ENCODE results near the gene WDFY4. TPM values are rescaled to one million over a fixed set of nuclear protein-coding genes. Genes with fewer than 3 reads are reported as not detected.

WDFY4 gene
- total and polyA plus RNA-seq, 2 of the 4 experiments (the other 2 are of a cell fraction) = not detected

- no peak for TF ChIP-seq CEBPB (IDR thresholded peaks at IDR 0.05; ENCODE audit: low read depth, low read length)
Observed at GRCh38 chr10:48670978-48671913, 13.4 kb upstream of the WDFY4 start (continued).

- Histone ChIP-seq H3K56ac (ENCODE audit: extremely low read depth, insufficient read depth, low read length) (no peak overlapping the region), H4K5ac (ENCODE audit: low read depth, low read length) (no peak overlapping the region), H3K9me3 (ENCODE audit: control insufficient read depth, insufficient read depth, low read length) (no peaks in the 10 kb centered on the region), H3K9me1 (ENCODE audit: insufficient read depth, low read length) (no peaks in the 10 kb centered on the region), H2AFZ (replicated peaks; ENCODE audit: low read length, poor library complexity) (no peak overlapping the region), H3K18ac (ENCODE audit: low read depth, low read length) (no peak overlapping the region), H3K79me1 (ENCODE audit: low read depth in 1 of 2, low read length in 2 of 2) (no peaks in the 10 kb centered on the region), H3K9ac (ENCODE audit: low read depth, low read length) (no peak overlapping the region), H4K91ac (ENCODE audit: insufficient read depth, low read depth, low read length) (no peak overlapping the region), H3K27me3 (ENCODE audit: control insufficient read depth, insufficient read depth, low read length) (peaks cover 14% of the 10 kb centered on the region), H2AK9ac (replicated peaks; ENCODE audit: low read depth, low read length, poor library complexity) (no peak overlapping the region), H4K8ac (ENCODE audit: low read depth in 2 of 2, low read length in 2 of 2) (no peak overlapping the region), H3K27ac (ENCODE audit: insufficient read depth, low read length) (no peak overlapping the region), H2BK20ac (ENCODE audit: low read depth, low read length) (no peak overlapping the region), H3K4ac (ENCODE audit: low read depth, low read length) (no peak overlapping the region), H3K36me3 (ENCODE audit: control insufficient read depth, insufficient read depth, low read length) (no peaks in the 10 kb centered on the region), H4K20me1 (ENCODE audit: insufficient read depth, low read length) (no peaks in the 10 kb centered on the region), H2AK5ac (ENCODE audit: low read depth, low read length) (no peak overlapping the region), H2BK5ac (ENCODE audit: low read depth, low read length, poor library complexity, severe bottlenecking) (no peak overlapping the region), H3K14ac (replicated peaks; ENCODE audit: low read depth, low read length) (no peak overlapping the region), H3K4me1 (ENCODE audit: control insufficient read depth, insufficient read depth, low read length) (no peaks in the 10 kb centered on the region), H3K4me3 (ENCODE audit: insufficient read depth, low read depth, low read length) (no peak overlapping the region), H2BK120ac (ENCODE audit: low read depth, low read length) (no peak overlapping the region), H3K23ac (ENCODE audit: low read depth, low read length) (no peak overlapping the region), H2BK15ac (ENCODE audit: low read depth, low read length) (no peak overlapping the region), H3K4me2 (ENCODE audit: low read depth, low read length) (no peak overlapping the region)
- no TSS peak for BruUV-seq (replicated peaks)
- dilution Hi-C loops (cut with HindIII; ENCODE audit: low sequenced_read_pairs, unreplicated experiment) = no loop called here
- ChIA-PET POLR2A (ENCODE audit: unreplicated experiment) (no interaction called here), CTCF (no interaction called here)
- in situ Hi-C loops (cut with MboI; ENCODE audit: low sequenced_read_pairs) = no loop called here
- WGBS, 2 experiments (ENCODE audit: extremely low coverage in 2 of 2, insufficient read length in 1 of 2) = 68% methylated on average over 10 of the region's 26 CpGs; no CpG with 5 or more reads in 1 of the 2 experiments
- ATAC-seq (ENCODE audit: low read depth) (no peak), DNase-seq (no peak)
- intact Hi-C loops (cut with micrococcal nuclease) = no loop called here
- TF ChIP-seq ELK1 (IDR thresholded peaks at IDR 0.05; ENCODE audit: borderline replicate concordance, low read depth, low read length) (no peak), RFX5 (IDR thresholded peaks at IDR 0.05; ENCODE audit: low read depth, low read length) (no peak), CEBPB (IDR thresholded peaks at IDR 0.05; ENCODE audit: low read depth, low read length) (no peak), CHD1 (IDR thresholded peaks at IDR 0.05; ENCODE audit: low read depth, low read length) (no peak), POLR2A (IDR thresholded peaks at IDR 0.05; ENCODE audit: low read depth, low read length) (no peak), USF2 (IDR thresholded peaks at IDR 0.05; ENCODE audit: low read depth, low read length) (no peak), NFE2L2 (IDR thresholded peaks at IDR 0.05; ENCODE audit: low read depth, low read length) (no peak), MAFK (IDR thresholded peaks at IDR 0.05; ENCODE audit: low read depth, low read length) (no peak), SMC3 (IDR thresholded peaks at IDR 0.05; ENCODE audit: low read depth, low read length) (no peak), RAD21 (IDR thresholded peaks at IDR 0.05; ENCODE audit: low read length) (no peak), CTCF (conservative IDR thresholded peaks at IDR 0.05; ENCODE audit: low read depth, low read length) (no peak)
Observed at GRCh38 chr10:48671914-48672595, 12.6 kb upstream of the WDFY4 start.

Measured in IMR-90 (cell line).